ENCODE results near the gene DDR2. TPM values are rescaled to one million over a fixed set of nuclear protein-coding genes. Genes with fewer than 3 reads are reported as not detected.

Gene DDR2
- total RNA-seq, 1 experiment from 2014 or later = 1.9 TPM

DNA sequence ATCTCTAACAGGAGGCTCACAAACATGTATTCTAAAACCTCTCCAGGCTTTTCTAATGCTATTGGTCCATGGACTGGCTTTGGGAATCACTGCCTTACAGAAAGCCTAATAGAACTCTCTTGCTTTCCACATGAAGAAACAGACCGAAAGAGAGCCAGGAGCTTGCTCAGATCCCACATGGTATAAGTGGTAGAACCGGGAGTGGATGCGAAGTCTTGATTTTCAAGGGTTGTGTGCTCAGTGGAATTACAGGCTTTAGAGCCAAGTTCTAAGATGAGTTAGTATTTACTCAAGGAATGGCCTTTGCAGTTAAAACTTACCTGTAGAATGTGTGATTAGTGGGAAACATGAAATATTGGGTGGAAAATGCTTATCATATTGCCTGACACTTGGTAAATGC is 103.9 kb downstream of the DDR2 start:
- Histone ChIP-seq H3K27ac (ENCODE audit: low read length) (no peak overlapping the region), H3K4me1 (ENCODE audit: control insufficient read depth, insufficient read depth, low read length) (no peaks in the 10 kb centered on the region), H3K36me3 (ENCODE audit: control insufficient read depth, insufficient read depth, low read length) (no peaks in the 10 kb centered on the region), H3K9me3 (ENCODE audit: control insufficient read depth, insufficient read depth, low read depth, low read length) (no peaks in the 10 kb centered on the region), H3K27me3 (ENCODE audit: control insufficient read depth, insufficient read depth, low read length) (no peaks in the 10 kb centered on the region), H3K4me3 (ENCODE audit: low read depth in 2 of 2, low read length in 2 of 2) (no peak overlapping the region)
- intact Hi-C loops (cut with micrococcal nuclease; ENCODE audit: unreplicated experiment) = no loop called here
- CTCF ChIA-PET = interaction anchor here (0.5 kb wide), 1 partner anchor 766 kb away, joined by 3 read pairs; no protein-coding TSS in a partner anchor
- DNase-seq (ENCODE audit: low read depth, low spot score) (no peak), ATAC-seq (no peak)
- in situ Hi-C loops (cut with HindIII; ENCODE audit: low pct_unique_long_range_greater_than_20kb, low sequenced_read_pairs) = no loop called here
- no TSS peak for BruUV-seq (replicated peaks)
- TF ChIP-seq REST (IDR thresholded peaks at IDR 0.05; ENCODE audit: insufficient read depth in 1 of 2, low read depth in 2 of 2, low read length in 1 of 2) = no peak
- no peak for TF ChIP-seq TCF7L2 (IDR thresholded peaks at IDR 0.05; ENCODE audit: low read depth, low read length)
- TF ChIP-seq, protein P1, sequence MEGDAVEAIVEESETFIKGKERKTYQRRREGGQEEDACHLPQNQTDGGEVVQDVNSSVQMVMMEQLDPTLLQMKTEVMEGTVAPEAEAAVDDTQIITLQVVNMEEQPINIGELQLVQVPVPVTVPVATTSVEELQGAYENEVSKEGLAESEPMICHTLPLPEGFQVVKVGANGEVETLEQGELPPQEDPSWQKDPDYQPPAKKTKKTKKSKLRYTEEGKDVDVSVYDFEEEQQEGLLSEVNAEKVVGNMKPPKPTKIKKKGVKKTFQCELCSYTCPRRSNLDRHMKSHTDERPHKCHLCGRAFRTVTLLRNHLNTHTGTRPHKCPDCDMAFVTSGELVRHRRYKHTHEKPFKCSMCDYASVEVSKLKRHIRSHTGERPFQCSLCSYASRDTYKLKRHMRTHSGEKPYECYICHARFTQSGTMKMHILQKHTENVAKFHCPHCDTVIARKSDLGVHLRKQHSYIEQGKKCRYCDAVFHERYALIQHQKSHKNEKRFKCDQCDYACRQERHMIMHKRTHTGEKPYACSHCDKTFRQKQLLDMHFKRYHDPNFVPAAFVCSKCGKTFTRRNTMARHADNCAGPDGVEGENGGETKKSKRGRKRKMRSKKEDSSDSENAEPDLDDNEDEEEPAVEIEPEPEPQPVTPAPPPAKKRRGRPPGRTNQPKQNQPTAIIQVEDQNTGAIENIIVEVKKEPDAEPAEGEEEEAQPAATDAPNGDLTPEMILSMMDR (IDR thresholded peaks at IDR 0.05) = no peak
- TF ChIP-seq POLR2AphosphoS5 (IDR thresholded peaks at IDR 0.05; ENCODE audit: low read depth, low read length) = no peak
- TF ChIP-seq SIN3A (IDR thresholded peaks at IDR 0.05; ENCODE audit: borderline replicate concordance, insufficient read depth, low read depth, low read length) = no peak
- POLR2A ChIA-PET = no interaction called here

DNA sequence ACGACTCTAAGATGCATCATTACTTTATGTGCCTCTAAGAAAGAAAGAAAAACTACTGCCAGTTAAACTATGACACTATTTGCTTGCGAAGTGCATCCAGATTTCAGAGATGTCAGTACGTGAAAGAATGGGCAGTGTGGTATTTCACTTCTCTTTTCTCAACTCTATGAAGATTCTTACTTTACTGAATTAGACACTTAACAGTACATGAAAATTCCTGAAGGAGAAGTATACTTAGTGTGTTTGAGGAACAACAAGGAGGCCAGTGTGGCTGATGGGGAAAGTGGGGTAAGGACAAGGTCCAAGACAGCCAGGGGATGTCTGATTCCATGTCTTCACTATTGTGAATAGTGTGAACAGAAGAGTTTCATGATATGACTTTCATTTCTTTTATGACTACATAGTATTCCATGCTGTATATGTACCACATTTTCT is 104.4 kb downstream of the DDR2 start:
- Histone ChIP-seq H3K27me3 (ENCODE audit: control insufficient read depth, insufficient read depth, low read length) (no peaks in the 10 kb centered on the region), H3K4me1 (ENCODE audit: control insufficient read depth, insufficient read depth, low read length) (no peaks in the 10 kb centered on the region), H3K4me3 (ENCODE audit: low read depth in 2 of 2, low read length in 2 of 2) (no peak overlapping the region), H3K27ac (ENCODE audit: low read length) (no peak overlapping the region), H3K9me3 (ENCODE audit: control insufficient read depth, insufficient read depth, low read depth, low read length) (no peaks in the 10 kb centered on the region), H3K36me3 (ENCODE audit: control insufficient read depth, insufficient read depth, low read length) (no peaks in the 10 kb centered on the region)
- CTCF ChIA-PET = interaction anchor here (0.5 kb wide), 1 partner anchor 767 kb away, joined by 3 read pairs; no protein-coding TSS in a partner anchor
- no peak for DNase-seq (ENCODE audit: low read depth, low spot score)
- TF ChIP-seq POLR2AphosphoS5 (IDR thresholded peaks at IDR 0.05; ENCODE audit: low read depth, low read length) (no peak), SIN3A (IDR thresholded peaks at IDR 0.05; ENCODE audit: borderline replicate concordance, insufficient read depth, low read depth, low read length) (no peak), REST (IDR thresholded peaks at IDR 0.05; ENCODE audit: insufficient read depth in 1 of 2, low read depth in 2 of 2, low read length in 1 of 2) (no peak), TCF7L2 (IDR thresholded peaks at IDR 0.05; ENCODE audit: low read depth, low read length) (no peak)
- TF ChIP-seq, protein P1 (IDR thresholded peaks at IDR 0.05) = no peak
- no TSS peak for BruUV-seq (replicated peaks)
- intact Hi-C loops (cut with micrococcal nuclease; ENCODE audit: unreplicated experiment) = no loop called here
- in situ Hi-C loops (cut with HindIII; ENCODE audit: low pct_unique_long_range_greater_than_20kb, low sequenced_read_pairs) = no loop called here
- POLR2A ChIA-PET = no interaction called here
- ATAC-seq = no peak
